ENCODE measurements around the gene CAPSL. TPM values are rescaled to one million over a fixed set of nuclear protein-coding genes. Genes with fewer than 3 reads are reported as not detected.
A peak's percentile ranks its signal among the peaks of the same experiment; 100 is the strongest.
"Not testable (repeated sequence)": the region's sequence is repeated elsewhere in the genome, so short reads cannot be mapped to it uniquely, and the experiment has no call there.

CAPSL gene
- polyA plus RNA-seq (ENCODE audit: insufficient read length in 10 of 10) = not detected
- long read RNA-seq, donor 1 = 0 reads
- long read RNA-seq, donor 2 = 0 reads
- long read RNA-seq, donor 3 = 0 reads
- long read RNA-seq, donor 4 = 0 reads
- long read RNA-seq, donor 5 = 0 reads
- long read RNA-seq, donor 6 = 0 reads
- long read RNA-seq, donor 7 = 0 reads
- long read RNA-seq, donor 8 = 0 reads
- long read RNA-seq, donor 9 = 0 reads

- DNase-seq = peak; percentile 62 to 90 (median 85)
These were observed at the start of gene CAPSL for GRCh38 chr5:35938568-35939227. Gene CAPSL, minus strand, starts transcription at chr5:35938622. Its CDS starts 17,502 bp downstream, at chr5:35921120.

GRCh38 chr5:35987776-35988175 lies 49.4 kb upstream of the CAPSL start:
- DNase-seq = no peak

- DNase-seq = no peak
These were observed 41.3 kb upstream of the CAPSL start for GRCh38 chr5:35979715-35980114.

- not testable (repeated sequence) for DNase-seq
These were observed 38.4 kb upstream of the CAPSL start for GRCh38 chr5:35976859-35977258.

- no peak for DNase-seq
These were observed 36.1 kb upstream of the CAPSL start for GRCh38 chr5:35974570-35974969.

- no peak for DNase-seq
These were observed 33.4 kb upstream of the CAPSL start for GRCh38 chr5:35971878-35972210.

- DNase-seq = no peak
These were observed 32.9 kb upstream of the CAPSL start for GRCh38 chr5:35971186-35971877.

- no peak for DNase-seq
These were observed 25.0 kb upstream of the CAPSL start for GRCh38 chr5:35963381-35963843.

GRCh38 chr5:35960328-35960727 lies 21.9 kb upstream of the CAPSL start:
- no peak for DNase-seq

- DNase-seq = no peak
These were observed 18.0 kb upstream of the CAPSL start for GRCh38 chr5:35956429-35956828.

GRCh38 chr5:35954175-35954574 lies 15.8 kb upstream of the CAPSL start:
- DNase-seq = no peak

GRCh38 chr5:35947085-35947484 lies 8.7 kb upstream of the CAPSL start:
- DNase-seq = no peak

GRCh38 chr5:35939639-35940038 lies 1.2 kb upstream of the CAPSL start:
- no peak for DNase-seq

- peak; percentile 47 to 78 (median 71) for DNase-seq
These were observed 11.9 kb downstream of the CAPSL start for GRCh38 chr5:35926389-35927051.

GRCh38 chr5:35924950-35925722 lies 13.3 kb downstream of the CAPSL start:
- DNase-seq = peak; percentile 53 to 78 (median 67)

GRCh38 chr5:35924122-35924949 lies 14.1 kb downstream of the CAPSL start:
- peak in 2 of 3 donors; percentile 2 to 71 for DNase-seq

GRCh38 chr5:35922468-35922867 lies 16.0 kb downstream of the CAPSL start:
- no peak for DNase-seq

- no peak for DNase-seq
These were observed 16.5 kb downstream of the CAPSL start for GRCh38 chr5:35921930-35922329.

GRCh38 chr5:35920890-35921289 lies 17.5 kb downstream of the CAPSL start:
- DNase-seq = no peak

- DNase-seq = peak in 2 of 3 donors; percentile 3 to 95
These were observed 19.2 kb downstream of the CAPSL start for GRCh38 chr5:35919191-35919590.

GRCh38 chr5:35908814-35909213 lies 29.6 kb downstream of the CAPSL start:
- DNase-seq = no peak
